Measurements from ENCODE around the gene XIRP1. TPM values are rescaled to one million over a fixed set of nuclear protein-coding genes. Genes with fewer than 3 reads are reported as not detected.

Gene XIRP1
- total RNA-seq, 1 donor from 2014 or later = 0.21 TPM

- no peak for DNase-seq (ENCODE audit: low spot score)
- Mint-ChIP-seq H3K36me3 (ENCODE audit: low read depth, unreplicated experiment) (peaks cover 50% of the 10 kb centered on the region), H3K4me1 (ENCODE audit: unreplicated experiment) (peaks cover 71% of the 10 kb centered on the region), H3K27me3 (ENCODE audit: unreplicated experiment) (peaks cover 22% of the 10 kb centered on the region), H3K4me3 (ENCODE audit: unreplicated experiment) (peak overlapping the region; percentile 71), H3K27ac (ENCODE audit: unreplicated experiment) (peak overlapping the region; percentile 72), H3K9me3 (ENCODE audit: unreplicated experiment) (no peaks in the 10 kb centered on the region)
- TF ChIP-seq CTCF (IDR thresholded peaks at IDR 0.05; ENCODE audit: unreplicated experiment) = no peak
Measured at GRCh38 chr3:39144748-39145380, 47.5 kb downstream of the XIRP1 start.

GRCh38 chr3:39144095-39144747 lies 48.2 kb downstream of the XIRP1 start:
- H3K4me3 Mint-ChIP-seq (ENCODE audit: unreplicated experiment) = peak overlapping the region; percentile 71
- H3K9me3 Mint-ChIP-seq (ENCODE audit: unreplicated experiment) = no peaks in the 10 kb centered on the region
- peaks cover 65% of the 10 kb centered on the region for H3K4me1 Mint-ChIP-seq (ENCODE audit: unreplicated experiment)
- TF ChIP-seq CTCF (IDR thresholded peaks at IDR 0.05; ENCODE audit: unreplicated experiment) = no peak
- H3K27me3 Mint-ChIP-seq (ENCODE audit: unreplicated experiment) = peaks cover 19% of the 10 kb centered on the region
- no peak for DNase-seq (ENCODE audit: low spot score)
- H3K36me3 Mint-ChIP-seq (ENCODE audit: low read depth, unreplicated experiment) = peaks cover 45% of the 10 kb centered on the region
- H3K27ac Mint-ChIP-seq (ENCODE audit: unreplicated experiment) = peak overlapping the region; percentile 72

GRCh38 chr3:39143051-39143885 lies 49.1 kb downstream of the XIRP1 start:
- peaks cover 58% of the 10 kb centered on the region for H3K4me1 Mint-ChIP-seq (ENCODE audit: unreplicated experiment)
- no peak for TF ChIP-seq CTCF (IDR thresholded peaks at IDR 0.05; ENCODE audit: unreplicated experiment)
- H3K36me3 Mint-ChIP-seq (ENCODE audit: low read depth, unreplicated experiment) = peaks cover 42% of the 10 kb centered on the region
- no peaks in the 10 kb centered on the region for H3K9me3 Mint-ChIP-seq (ENCODE audit: unreplicated experiment)
- no peak overlapping the region for H3K4me3 Mint-ChIP-seq (ENCODE audit: unreplicated experiment)
- DNase-seq (ENCODE audit: low spot score) = no peak
- peaks cover 18% of the 10 kb centered on the region for H3K27me3 Mint-ChIP-seq (ENCODE audit: unreplicated experiment)
- H3K27ac Mint-ChIP-seq (ENCODE audit: unreplicated experiment) = peak overlapping the region; percentile 58

DNA sequence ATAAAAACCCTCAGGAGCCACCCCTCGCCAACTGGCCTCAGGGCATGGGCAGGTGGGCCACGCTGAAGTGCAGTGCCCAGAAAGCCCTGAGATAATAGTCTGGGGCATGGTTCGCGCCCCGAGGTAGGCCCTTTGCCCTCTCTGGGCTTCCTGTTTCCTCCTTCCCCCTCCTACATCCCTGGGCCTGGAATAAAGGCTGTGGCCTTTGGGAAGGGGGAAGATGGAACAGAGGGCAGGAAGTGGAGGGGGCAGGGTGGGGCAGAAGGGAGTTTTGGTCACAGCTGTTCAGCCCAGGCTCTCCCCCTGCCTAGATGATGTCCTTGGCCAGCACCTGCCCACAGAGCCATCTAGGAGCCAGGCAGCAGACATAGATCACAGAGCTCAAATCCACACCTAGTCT lies 50.3 kb downstream of the XIRP1 start:
- H3K27ac Mint-ChIP-seq (ENCODE audit: unreplicated experiment) = peak overlapping the region; percentile 52
- H3K27me3 Mint-ChIP-seq (ENCODE audit: unreplicated experiment) = peaks cover 13% of the 10 kb centered on the region
- no peak overlapping the region for H3K4me3 Mint-ChIP-seq (ENCODE audit: unreplicated experiment)
- H3K36me3 Mint-ChIP-seq (ENCODE audit: low read depth, unreplicated experiment) = peaks cover 43% of the 10 kb centered on the region
- no peak for DNase-seq (ENCODE audit: low spot score)
- H3K9me3 Mint-ChIP-seq (ENCODE audit: unreplicated experiment) = no peaks in the 10 kb centered on the region
- peaks cover 46% of the 10 kb centered on the region for H3K4me1 Mint-ChIP-seq (ENCODE audit: unreplicated experiment)
- no peak for TF ChIP-seq CTCF (IDR thresholded peaks at IDR 0.05; ENCODE audit: unreplicated experiment)
